HK-2 (cell line): ENCODE data around the gene SLIT3.
"Not testable (repeated sequence)": the region's sequence is repeated elsewhere in the genome, so short reads cannot be mapped to it uniquely, and the experiment has no call there.

ENCODE experiments used
- DNase-seq: peaks from one replicate; pipeline ENCODE4 v3.0.0-alpha.2; 2018; ENCODE audit not compliant: unreplicated experiment

Gene SLIT3

GRCh38 chr5:168742311-168742710 is 558.6 kb downstream of the SLIT3 start:
- not testable (repeated sequence) for DNase-seq

- DNase-seq: no peak
Measured at GRCh38 chr5:168740811-168741213, 560.1 kb downstream of the SLIT3 start.

DNA sequence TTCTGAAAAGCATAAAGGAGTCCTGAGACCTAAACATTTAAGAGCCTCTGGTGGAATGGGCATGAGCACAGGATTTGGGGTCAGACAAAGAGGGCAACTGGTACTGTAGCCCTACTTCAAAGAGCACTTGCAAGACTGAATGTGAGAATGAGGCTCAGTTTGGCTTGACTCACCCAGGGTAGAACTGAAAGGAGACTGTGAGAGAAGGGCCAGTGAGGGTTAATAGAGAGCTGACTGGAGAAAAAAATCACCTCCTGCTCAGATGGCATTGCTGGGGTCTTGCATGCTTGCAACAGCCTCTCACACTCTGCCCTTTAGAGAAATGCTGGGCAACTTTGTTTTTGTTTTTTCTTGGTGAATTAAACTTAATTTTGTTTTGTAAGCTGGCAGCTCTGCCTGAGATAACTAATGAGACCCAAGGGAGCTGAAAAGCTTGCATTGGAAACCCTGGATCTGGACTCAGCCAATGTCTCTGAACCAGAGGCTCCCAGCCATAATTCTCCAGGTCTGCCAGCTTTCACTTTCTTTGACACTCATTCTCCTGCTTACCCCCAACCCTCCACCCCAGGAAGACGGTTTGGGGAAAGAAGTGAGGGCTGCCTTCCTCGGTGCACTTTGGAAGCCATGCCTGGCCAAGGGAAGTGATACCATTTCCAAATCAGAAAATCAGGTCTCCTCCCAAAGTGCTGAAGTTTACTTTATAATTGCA is 560.7 kb downstream of the SLIT3 start:
- no peak for DNase-seq

- DNase-seq: no peak
Measured at GRCh38 chr5:168737066-168737465, 563.9 kb downstream of the SLIT3 start.

DNA sequence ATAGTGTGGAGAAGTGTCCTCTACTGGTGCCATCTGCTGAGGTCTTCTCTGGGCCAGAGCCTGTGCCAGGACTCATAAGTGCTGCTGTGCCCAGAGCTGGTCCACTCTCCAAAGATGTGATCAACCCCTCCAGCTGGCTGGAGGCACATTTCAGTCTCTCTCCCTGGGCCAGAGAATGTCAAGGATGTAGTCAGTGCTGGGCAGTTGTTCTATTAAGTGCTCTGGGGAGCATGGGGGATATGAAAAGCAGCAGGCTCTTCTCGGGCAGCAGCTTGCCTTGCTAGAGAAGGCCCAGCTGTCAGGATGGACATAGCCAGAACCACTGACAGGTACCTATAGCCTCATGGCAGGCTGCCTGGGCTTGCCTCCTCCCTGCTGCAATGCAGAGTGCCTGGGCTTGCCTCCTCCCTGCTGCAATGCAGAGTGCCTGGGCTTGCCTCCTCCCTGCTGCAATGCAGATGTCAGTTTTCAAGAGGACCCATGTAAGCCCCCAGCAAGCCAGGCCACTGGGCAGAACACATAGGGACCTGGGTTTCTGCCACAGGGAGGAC is 564.6 kb downstream of the SLIT3 start:
- DNase-seq: no peak

DNA sequence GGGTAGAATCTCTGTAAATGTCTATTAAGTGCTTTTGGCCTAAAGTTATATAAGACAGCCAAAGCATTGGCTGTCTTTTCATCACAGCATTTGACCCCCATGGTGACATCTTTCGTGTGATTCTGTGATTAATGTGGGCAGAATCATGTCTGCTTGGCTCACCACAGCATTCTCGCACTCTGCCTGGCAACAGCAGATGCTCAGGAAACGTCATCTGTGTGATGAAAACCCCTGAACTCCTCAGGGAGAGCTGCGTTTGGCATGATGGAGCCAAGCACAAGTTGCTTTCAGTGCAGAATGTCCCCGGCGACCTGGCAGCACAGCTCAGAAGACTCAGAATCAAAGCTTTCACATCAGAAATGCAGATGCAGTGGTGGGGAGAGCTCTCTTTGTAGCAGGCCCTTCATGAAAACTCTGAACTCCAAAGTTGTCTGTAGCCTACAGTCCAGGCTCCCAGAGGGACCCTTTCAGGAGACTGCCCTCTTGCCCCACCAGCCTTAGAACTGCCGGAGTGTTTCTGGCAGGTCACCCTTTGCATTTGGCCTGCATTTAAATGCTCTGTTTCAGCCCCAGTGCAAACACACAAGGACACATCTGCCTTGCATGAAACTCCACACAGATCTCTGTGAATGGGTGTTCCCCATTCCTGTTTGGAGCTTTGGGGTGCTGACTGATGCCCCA is 566.2 kb downstream of the SLIT3 start:
- DNase-seq: no peak

- no peak for DNase-seq
Measured at GRCh38 chr5:168734119-168734518, 566.8 kb downstream of the SLIT3 start.

GRCh38 chr5:168728546-168729211 is 572.3 kb downstream of the SLIT3 start:
- DNase-seq: no peak

- DNase-seq: no peak
Measured at GRCh38 chr5:168727547-168727946, 573.4 kb downstream of the SLIT3 start.

DNA sequence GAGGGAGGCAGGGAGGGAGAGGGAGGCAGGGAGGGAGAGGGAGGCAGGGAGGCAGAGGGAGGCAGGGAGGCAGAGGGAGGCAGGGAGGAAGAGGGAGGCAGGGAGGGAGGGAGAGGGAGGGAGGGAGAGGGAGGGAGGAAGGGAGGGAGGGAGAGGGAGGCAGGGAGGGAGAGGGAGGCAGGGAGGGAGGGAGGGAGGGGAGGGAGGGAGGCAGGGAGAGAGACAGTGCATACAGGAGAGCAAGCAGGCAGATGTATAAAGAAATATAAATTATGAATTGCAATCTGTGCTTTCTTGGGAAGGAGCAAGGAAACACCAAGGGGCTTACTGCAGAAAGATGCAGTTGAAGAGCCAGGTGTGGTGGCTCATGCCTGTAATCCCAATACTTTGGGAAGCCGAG is 574.6 kb downstream of the SLIT3 start:
- no peak for DNase-seq

GRCh38 chr5:168724227-168724626 is 576.7 kb downstream of the SLIT3 start:
- no peak for DNase-seq

GRCh38 chr5:168723037-168723436 is 577.9 kb downstream of the SLIT3 start:
- no peak for DNase-seq

DNA sequence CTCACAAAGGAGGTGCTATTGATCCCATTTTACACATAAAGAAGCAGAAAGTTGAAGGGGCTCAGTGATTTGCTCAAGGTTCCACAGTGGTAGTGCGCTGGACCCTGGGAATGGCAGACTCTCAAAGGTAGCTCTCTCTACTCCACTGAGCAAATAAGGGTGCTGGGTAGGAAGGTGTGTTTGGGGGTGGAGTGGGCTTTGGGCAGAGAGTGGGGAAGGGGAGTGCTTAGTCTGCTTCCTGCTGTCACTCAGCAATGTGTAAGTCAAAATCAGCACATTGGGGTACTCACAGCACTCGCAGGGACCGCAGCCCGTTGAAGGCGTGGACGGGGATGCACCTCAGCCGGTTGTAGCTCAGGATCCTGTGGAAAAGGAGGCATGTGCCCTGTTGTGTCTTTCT is 579.0 kb downstream of the SLIT3 start:
- DNase-seq: no peak

DNA sequence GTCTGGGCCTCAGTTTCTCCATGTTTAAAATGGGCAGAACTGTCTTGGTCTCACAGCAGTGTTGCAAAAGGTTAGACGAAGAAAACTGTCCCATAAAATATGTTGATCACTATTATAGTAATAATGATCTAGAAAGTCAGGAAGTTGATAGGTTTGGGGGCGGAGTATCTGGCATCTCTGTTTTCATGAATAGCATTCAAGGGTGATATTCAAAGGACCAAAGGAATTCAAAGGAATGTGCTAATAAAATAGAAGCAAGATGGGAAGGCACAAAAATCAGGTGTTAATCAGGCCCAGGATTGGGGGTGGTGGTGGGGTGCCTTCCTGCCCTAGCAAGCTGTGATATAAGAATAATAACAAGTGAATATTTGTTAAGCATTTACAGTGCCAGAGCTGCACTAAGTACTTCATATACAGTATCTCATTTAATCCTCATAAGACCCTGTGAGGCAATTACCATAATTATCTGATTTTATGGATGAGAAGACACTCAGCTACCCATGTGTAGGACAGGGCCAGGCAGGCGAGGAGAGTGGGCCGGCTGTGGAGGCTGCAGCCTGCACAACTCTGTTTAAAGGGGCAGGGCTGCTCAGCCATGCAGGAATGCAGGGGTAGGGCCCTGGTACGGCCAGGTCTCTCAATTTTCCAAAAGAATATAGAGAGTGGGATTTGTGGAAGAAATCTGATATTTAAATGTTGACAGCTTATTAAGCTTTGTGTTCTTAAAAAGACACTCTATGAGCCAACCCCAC is 579.8 kb downstream of the SLIT3 start:
- no peak for DNase-seq

DNA sequence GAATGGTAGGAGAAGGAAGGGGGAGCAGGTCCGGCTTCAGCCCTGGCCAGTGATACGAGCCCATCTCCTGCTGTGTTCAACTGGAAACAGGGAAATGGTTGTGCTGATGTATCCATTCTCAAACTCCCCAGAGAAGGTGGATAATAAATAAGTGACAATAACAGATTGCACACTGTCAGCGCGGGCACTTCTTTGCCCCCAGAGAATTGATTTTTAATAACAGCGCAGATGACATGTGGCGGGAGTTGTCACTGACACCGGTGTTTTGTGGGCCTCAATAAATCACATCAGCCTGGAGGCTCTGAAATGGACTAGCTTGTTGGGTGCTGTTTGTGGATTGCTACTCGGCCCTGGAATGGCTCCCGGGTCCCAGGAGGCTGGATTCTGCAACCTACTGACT is 580.4 kb downstream of the SLIT3 start:
- no peak for DNase-seq

DNA sequence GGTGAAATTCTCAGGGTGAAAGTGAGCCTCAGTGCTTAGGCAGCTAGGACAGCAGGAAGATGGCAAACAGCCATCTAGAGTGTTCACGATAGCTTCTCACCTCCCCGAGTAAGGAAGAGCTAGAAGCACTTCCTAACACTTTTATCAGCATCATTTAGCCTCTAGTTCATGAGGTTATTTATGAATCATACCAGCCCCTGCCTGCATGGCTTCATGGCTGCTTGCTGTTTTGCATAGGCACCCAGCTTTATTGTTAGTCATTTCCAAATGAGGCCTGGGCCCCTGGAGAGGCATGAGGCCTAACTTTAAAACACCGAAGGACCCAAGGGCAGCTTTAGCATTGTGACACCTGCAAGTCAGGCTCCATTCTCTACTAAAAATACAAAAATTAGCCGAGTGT is 586.9 kb downstream of the SLIT3 start:
- peak; percentile 5 for DNase-seq

DNA sequence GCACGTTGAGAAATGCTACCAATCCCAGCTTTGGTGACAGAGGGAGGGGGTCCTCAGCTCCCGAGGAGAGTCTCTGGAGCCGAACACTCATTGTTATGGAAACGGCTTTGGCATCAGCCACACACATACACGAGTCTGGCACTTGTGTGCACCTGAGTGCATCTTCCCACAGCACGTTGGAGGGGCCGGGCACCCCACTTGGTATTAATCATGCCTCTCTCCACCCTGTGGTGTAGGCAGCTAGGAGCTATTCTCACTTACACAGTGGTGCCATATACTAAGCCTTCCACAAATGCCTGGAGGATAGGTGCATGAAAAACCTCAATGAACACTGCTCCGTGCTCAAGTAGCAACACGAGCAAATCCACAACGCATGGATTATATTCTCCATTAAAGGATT is 587.9 kb downstream of the SLIT3 start:
- DNase-seq: no peak

DNA sequence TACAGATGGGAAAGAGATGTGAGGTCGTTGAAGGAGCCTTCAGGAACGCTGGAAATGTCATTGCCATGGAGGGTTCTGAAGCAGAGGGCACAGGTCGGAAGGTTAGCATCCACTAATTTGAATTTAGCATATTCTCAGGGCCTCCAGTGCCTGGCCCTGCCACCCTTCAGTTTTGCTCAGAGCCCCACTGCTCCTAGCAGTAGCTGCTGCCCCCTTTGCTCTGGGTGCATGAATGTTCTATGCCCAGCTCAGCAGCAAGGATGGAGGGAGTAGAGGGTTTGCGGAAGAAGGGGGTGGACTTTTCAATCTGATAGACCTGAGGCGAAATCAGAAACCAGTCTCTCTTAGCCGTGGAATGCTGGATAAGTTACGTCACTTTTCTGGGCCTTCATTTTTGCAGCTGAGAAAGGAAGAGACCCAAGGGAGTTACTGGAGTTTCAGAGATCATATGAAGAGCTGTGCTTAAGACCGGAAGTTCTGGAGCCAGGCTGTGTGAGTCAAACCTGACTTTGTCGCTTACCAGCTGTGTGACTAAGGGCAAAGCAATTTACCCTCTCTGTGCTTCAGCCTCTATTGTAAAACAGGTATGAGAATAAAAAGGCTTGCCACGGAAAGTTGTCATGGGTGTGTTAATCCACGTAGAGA is 588.5 kb downstream of the SLIT3 start:
- peak; percentile 52 for DNase-seq

GRCh38 chr5:168710706-168711105 is 590.2 kb downstream of the SLIT3 start:
- DNase-seq: no peak

GRCh38 chr5:168707716-168708695 is 592.9 kb downstream of the SLIT3 start:
- DNase-seq: no peak
